HG03521 (cell line): ENCODE measurements around the gene SHC3.

ENCODE experiments used
- ATAC-seq: cut with Tn5 transposase; IDR thresholded peaks from one replicate; pipeline ENCODE4 v1.9.1; 2021; ENCODE audit warnings: mild to moderate bottlenecking, moderate library complexity; ENCODE audit not compliant: unreplicated experiment

The SHC3 gene

GRCh38 chr9:89161221-89161620 lies 17.4 kb downstream of the SHC3 start:
- ATAC-seq = no peak

GRCh38 chr9:89160806-89161205 lies 17.8 kb downstream of the SHC3 start:
- ATAC-seq = no peak

GRCh38 chr9:89154651-89155336 lies 23.8 kb downstream of the SHC3 start:
- no peak for ATAC-seq

- no peak for ATAC-seq
Observed at GRCh38 chr9:89154218-89154617, 24.4 kb downstream of the SHC3 start.

- no peak for ATAC-seq
Observed at GRCh38 chr9:89153232-89154017, 25.2 kb downstream of the SHC3 start.

GRCh38 chr9:89149726-89150125 lies 28.9 kb downstream of the SHC3 start:
- ATAC-seq = no peak

GRCh38 chr9:89145097-89145496 lies 33.5 kb downstream of the SHC3 start:
- no peak for ATAC-seq

- no peak for ATAC-seq
Observed at GRCh38 chr9:89144238-89144637, 34.4 kb downstream of the SHC3 start.

GRCh38 chr9:89143266-89143665 lies 35.4 kb downstream of the SHC3 start:
- no peak for ATAC-seq

- ATAC-seq = no peak
Observed at GRCh38 chr9:89139455-89139854, 39.2 kb downstream of the SHC3 start.

GRCh38 chr9:89138463-89139390 lies 39.9 kb downstream of the SHC3 start:
- ATAC-seq = no peak

GRCh38 chr9:89137542-89138462 lies 40.8 kb downstream of the SHC3 start:
- no peak for ATAC-seq

- no peak for ATAC-seq
Observed at GRCh38 chr9:89135591-89136166, 42.9 kb downstream of the SHC3 start.

- ATAC-seq = no peak
Observed at GRCh38 chr9:89134709-89135108, 43.9 kb downstream of the SHC3 start.

- no peak for ATAC-seq
Observed at GRCh38 chr9:89122949-89123348, 55.7 kb downstream of the SHC3 start.

GRCh38 chr9:89120704-89121103 lies 57.9 kb downstream of the SHC3 start:
- ATAC-seq = no peak

- ATAC-seq = no peak
Observed at GRCh38 chr9:89116805-89117192, 61.8 kb downstream of the SHC3 start.

- no peak for ATAC-seq
Observed at GRCh38 chr9:89116064-89116804, 62.4 kb downstream of the SHC3 start.

GRCh38 chr9:89115426-89115825 lies 63.2 kb downstream of the SHC3 start:
- ATAC-seq = no peak
